ENCODE measurements around the gene RAD9A.

The RAD9A gene

DNA sequence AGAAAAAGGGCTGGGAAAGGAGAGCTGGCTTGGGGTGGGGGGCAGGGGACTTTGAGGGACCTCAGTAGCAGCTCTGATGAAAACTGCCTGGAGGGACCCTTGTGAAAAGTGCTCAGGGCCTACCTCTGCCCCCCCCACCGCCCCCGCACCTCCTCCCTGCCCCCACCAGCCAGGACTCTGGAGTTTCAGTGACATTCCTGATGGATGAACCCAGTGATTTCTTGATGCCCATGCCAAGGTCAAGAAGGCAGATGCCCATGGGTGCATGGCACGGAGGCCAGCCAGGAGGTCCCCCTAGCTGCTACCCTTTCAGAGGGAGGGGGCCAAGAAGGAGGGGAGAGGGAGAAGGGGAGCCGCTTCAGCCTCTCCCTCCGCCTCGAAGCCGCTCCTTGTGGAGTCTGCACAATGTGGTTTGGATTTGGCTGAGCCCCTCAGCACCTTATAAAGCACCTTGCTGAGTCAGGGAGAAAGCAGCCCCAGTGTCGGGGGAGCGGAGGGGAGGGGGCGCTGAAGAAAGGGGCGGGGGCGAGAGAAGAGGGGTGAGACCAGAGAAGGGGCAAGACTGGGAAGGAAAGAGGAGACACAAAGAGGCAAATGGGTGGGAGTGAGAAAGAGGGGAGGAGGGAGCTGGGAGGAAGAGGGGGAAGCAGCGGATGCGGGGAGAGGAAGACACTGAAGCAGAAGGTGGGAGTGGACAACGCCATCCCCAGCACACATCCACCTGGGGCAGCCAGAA, 16.3 kb upstream of the RAD9A start:
- no peak for DNase-seq

DNA sequence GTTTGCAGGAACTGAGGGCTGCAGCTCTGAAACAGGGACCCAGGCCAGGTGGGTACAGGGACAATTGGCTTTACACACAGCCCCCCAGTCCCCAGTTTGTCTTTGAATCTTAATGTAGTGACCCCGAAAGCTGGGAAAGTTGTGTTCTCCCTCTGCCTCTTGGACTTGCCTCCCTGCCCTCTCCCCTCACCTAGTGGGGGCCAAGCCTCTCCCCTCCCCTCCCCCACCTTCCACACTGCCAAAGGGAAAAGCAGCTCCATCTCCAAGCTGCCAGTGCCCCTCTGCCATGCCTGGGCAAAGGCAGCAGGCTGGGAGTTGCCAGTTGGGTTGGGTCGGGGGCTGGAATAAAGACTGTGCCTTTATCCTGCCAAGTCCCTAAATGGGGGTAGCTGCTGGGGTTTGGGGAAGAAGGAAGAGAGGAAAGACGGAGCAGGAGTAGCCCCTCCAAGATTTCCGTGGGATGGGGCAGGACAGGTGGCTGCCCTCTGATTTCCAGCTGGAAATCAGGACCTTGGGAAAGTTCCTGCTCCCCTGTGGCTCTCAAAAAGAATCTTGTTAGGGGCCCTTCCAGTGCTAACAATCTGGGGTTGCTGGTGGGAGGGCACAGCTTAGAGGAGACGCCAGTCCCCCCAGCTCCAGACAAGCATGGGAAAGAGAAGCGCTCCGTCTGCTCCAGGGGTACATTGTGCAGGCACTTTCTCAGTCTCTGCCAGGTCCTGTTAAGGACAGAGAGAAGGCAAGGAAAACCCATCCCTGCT, 15.5 kb upstream of the RAD9A start:
- DNase-seq: no peak

DNA sequence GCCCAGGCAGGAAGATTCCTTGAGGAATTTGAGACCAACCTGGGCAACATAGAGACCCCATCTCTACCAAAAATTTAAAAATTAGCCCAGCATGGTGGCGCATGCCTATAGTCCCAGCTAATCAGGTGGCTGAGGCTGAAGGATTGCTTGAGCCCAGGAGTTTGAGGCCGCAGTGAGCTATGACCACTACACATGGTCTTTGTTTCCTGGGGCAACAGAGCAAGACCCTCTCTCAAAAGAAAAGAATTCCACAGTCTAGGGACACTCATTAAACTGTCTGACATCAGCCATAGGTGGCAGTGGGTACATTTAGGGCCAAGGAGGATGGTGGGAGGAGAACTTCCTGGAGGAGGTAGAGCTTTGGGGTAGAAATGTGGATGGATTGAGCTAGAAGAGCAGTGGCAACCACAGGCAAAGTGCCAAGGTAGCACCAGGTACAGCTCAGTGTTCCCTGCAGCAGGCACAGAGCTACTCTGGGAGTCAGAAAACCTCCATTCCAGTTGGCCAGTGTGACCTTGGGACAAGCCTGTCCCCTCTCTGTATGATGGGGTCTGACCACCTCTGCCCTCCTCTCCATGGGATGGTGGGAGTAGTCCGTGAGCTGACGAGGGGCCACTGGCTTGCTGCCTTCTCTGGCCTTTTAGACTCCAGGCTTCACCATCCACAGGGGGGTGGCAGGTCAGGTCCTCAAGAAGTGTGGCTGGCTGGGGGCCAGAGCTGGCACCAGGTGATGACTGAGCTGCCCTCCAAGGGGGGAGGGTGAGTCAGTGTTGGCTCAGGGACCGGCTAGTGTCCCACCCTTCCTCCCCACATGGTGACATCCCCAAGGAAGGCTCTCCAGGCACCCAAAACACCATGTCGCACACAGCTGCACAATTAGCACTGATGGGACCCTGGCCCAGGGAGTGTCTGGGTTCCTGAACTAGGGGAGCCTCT, 14.6 kb upstream of the RAD9A start:
- DNase-seq: no peak

DNA sequence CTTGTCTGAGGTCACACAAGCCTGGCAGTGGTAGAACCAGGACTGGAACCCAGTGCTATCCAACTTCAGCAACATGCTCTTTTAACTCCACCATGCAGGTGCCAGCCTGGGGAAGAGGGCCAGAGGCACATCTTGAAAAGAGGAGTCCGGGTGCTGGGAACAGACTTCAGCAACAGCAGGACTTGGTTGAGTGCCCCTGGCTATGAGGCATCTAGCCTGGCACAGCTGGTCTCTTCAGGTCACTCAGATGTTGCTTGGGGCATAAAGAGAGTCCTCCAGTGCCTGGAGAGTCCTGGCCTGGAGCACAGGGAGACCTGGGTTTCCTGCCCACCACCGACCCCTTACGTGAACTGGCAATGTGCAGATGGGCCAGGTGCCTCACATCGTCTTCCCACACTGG, 13.2 kb upstream of the RAD9A start:
- no peak for DNase-seq

DNA sequence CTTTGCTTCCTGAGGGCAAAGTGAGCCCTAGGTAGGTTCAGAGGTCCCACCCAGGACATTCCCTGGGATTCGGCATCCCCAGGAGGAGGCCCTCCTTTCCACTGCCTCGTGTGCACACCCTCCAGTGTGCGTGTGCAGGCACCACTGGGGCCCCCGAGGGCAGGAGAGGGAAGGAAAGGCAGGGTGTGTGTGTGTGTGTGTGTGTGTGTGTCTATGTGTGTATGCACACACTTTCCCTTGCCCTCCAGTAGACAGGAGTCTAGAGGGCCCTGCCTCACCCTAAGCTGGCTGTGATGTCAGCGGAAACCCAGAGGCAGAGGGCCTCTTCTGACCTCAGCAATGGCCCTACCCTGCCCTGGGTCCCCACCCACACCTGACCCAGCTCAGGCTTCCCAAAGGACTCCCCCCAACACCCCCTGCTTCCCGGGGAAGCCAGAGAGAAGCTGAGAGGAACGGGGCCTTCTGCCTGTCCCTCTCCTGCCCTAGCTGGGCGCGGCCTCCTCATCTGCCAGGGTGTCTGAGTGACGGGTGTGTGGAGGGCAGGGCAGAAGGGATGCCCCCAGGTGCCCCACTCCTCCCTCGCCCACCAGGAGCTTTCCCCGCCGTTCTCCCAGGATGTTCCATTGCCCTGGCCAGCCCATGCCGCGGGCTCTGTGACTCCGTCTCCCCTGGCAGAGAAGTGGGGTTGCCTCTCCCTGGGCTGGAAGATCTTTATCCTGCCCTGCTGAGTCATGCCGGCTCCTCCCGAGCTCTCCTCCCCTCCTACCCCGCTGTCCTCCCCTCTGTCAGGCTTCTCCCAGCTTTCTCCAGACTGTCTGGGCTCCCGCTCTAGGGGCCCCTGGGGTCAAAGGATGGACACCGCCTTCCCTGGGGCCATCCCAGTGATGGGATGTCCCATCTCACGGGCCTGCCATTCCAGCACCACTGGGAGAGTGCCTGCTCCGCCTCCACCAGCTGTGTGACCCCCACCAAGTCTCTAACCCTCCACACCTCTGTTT, 12.4 kb upstream of the RAD9A start:
- no peak for DNase-seq

DNA sequence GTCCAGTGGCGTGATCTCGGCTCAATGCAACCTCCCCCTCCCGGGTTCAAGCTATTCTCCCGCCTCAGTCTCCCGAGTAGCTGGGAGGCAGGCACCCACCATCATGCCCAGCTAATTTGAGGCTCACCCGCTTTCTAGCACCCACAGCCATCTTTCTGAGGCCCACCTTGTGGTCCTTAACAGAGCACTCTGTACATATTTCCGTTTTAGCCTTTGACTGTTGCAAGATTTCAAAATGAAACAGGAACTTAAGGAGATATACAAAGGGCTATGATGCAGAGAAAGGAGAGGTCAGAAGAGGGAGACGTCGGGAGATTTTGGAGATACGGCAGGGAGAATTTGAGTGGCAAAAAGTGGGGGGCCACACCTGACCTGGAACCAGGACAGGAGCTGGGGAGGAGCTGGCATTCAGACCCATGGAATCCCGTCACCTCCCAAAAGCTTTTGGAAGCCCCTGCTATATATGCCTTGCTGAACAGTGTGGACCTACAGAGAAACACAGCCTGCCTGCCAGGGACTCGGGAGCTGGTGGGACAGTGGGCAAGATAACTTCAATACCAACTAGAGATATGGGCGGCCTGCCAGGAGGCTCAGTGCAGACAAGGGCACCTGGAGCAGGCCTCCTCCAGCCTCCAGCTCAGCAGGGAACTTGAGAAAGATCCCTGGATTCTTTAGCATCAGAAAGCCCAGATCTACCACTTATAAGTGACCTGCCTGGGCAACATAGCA, 10.4 kb upstream of the RAD9A start:
- no peak for DNase-seq

DNA sequence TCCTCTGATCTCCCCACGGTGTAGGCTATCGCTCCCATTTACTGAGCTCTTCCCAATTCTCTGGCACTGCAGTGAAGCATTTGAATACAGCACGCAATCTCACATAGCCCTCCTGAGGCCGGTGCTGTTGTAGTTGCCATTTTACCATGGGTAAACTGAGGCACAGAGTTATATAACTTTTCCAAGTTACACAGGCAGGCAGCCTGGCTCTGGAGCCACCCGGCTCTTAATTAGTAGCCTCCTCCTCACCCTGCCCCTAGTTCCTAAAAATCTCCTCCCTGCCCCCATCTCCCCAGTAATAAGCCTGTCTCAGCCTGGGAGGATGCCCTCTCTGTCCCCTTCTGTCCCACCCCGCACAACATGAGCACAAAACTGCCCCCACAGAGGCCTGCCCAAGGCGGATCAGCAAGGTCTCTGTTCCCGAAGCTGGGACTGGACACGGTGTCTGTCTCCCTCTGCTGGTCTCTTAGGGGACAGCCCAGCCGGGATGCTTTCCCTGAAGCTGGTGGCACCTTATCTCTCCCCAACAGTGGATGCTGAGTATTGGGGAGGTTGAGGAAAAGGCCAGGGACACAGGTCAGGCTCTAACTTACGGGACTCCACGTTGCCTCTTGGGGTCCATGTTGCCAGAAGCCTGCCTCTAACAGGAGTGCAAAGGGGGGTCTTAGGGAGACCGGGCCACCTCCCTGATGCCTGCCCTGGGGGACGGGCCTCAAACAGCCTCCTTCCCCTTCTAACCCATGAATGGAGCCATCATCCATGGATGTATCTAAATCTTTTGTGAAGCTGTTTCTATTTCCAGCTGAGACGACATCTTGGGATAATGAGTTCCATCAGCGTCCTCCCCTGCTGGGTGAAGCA, 9.3 kb upstream of the RAD9A start:
- DNase-seq: peak; percentile 83

DNA sequence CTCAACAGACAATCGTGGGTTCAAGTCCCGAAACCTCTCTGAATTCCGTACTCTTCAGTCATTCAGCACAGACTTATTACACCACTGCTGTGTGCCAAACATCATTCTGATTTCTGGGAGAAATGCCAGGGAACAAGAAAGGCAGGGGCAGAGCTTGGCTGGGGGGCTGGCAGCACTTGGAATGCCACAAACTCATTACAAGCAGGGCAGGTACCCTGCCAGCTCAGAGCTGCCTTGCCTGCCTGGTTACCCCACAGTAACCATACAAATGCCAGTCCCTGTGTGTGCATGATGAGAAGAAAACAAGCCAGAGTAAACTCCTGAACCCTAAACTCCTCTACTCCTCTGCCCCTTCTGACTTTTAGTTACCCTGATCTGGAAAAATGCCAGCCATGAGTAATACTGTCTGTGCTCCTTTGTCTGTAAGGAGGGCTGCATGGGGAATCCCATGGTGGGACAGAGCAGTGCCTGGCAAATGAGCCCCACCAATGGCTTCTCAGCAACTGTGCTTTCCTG, 6.9 kb upstream of the RAD9A start:
- DNase-seq: no peak

DNA sequence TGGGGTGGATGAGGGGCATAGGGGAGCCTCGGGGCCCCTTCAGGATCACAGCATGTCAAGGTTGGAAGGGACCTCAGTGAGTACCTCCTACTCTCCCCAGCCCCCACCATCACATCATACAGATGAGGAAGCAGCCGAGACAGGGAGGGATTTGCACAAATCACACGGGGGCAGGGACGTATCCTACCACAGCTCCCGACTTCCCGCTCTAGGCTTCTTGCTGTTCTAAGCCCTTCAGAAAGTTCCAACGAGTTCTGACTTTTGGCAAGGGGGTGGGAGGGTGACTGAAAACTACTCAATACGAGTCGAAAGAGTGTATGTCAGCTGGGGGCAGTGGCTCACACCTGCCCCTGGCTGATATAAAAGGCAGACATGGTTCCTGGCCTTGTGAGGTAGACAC, 4.7 kb upstream of the RAD9A start:
- no peak for DNase-seq

DNA sequence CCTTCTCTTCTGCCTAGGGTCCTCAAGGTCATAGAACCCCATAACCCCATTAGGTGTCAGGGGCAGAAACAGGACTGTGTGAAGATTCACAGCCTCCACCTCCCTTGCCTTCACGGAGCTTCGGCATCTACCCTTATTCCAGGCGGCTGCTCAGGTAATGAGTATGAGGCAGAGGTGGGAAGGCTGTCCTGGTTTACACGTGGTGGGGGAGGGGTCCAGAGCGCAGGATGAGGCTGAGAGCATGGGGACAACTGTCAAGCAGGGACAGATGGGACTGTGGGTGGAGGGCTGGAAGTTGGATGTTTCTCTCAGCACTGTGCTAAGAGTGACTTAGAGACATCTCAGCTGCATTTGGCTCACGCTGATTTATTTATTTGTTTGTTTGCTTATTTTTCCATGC, 4.3 kb upstream of the RAD9A start:
- DNase-seq: no peak

DNA sequence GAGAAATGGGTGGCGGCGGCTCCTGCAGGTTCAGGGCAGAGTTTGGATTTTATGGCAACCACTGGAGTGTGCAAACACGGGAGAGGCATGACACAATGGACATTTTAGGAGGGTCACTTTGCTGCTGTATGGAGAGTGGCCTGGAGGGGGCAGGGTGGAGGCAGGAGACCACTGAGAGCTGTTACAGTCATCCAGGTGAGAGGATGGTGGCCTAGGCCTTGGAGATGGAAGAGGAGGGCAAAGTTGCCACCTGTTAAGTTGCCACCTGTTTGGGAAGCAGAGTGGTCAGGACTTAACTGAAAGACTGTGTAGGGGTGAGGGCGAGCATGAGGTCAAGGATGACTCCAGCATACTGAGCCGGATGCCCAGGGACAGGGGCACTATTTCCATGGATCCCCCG, 2.3 kb upstream of the RAD9A start:
- peak; percentile 59 for DNase-seq

DNA sequence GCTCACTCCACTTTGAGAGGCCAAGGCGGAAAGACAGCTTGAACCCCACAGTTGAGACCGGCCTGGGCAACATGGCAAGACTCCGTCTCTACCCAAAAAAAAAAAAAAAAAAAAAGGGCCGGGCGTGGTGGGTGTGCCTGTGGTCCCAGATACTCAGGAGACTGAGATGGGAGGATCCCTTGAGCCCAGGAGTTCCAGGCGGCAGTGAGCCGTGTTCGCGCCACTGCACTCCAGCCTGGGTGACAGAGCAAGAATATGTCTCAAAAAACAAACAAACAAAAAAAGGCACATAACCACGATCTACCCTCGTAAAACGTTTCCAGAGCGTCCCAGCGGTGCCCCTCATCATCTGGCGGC, 861 bp upstream of the RAD9A start:
- no peak for DNase-seq

DNA sequence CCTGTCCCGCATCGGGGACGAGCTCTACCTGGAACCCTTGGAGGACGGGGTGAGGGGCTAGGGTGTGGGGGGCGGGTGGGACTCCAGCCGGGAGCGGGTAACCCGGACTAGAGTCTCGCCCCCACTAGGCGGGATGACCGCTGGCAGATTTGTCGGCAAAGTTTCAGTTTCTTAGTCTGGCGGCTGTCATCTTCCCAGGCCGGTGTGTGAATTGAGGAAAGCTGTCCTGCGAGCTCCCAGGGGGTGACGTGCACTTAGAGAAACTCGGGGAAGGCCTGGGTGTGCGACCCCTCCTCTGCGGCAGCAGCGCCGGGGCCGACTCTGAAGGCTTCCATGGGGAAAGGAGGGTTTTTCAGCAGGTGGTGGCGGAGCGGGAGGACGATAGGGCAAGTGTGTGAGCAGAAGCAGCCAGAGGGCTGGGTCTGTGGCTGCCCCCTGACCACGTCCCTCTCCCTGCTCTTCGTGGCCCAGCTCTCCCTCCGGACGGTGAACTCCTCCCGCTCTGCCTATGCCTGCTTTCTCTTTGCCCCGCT, 463 bp downstream of the RAD9A start:
- DNase-seq: no peak

DNA sequence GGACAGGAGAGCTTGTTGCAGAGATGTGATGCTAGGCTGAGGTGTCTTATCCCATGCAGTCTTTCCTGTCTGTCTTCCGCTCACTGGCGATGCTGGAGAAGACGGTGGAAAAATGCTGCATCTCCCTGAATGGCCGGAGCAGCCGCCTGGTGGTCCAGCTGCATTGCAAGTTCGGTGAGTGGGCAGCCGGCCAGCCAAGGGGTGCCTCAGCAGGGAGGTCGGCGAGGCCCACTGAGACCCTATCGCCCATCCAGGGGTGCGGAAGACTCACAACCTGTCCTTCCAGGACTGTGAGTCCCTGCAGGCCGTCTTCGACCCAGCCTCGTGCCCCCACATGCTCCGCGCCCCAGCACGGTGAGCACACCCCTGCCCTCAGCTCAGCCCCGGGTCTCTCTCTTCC, 1.7 kb downstream of the RAD9A start:
- DNase-seq: no peak

DNA sequence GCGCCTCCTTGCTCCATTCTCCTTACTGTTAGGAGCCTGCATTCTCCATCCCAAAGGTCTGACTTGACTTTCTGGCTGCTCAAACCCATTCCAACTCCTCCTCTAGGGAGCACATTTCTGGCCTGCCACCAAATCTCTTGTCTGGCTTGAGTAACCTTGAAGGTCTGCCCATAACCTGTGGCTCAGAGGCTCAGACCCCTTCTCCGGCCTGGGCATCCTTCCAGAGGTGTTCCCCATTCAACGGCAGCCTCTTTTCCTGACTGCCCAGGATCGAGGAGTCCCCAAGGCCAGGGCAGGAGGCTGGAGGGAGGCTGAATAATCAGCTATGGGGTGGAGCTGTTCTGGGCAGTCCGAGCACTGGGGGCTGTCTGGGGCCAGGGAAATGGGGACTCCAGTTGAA, 2.2 kb downstream of the RAD9A start:
- DNase-seq: no peak

DNA sequence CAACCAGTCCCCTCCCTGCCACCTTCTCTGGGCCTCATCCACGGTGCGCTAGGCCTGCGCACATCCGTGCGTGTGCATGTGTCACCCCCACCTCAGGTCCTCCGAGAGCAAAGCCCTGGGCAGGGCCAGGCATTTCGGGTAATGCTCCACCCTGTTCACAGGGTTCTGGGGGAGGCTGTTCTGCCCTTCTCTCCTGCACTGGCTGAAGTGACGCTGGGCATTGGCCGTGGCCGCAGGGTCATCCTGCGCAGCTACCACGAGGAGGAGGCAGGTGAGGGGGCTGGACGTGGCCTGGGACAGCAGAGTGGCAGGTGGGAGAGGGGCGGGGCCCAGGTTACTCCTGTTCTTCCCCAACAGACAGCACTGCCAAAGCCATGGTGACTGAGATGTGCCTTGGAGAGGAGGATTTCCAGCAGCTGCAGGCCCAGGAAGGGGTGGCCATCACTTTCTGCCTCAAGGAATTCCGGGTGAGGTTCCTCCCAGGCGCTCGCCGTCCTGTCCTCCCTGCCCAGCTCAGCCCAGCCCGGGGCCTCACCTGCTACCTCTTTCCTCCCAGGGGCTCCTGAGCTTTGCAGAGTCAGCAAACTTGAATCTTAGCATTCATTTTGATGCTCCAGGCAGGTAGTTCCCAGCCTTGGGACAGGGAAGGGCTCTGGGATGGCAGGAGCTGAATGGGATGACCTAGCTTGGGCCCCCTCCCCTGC, 3.9 kb downstream of the RAD9A start:
- no peak for DNase-seq

DNA sequence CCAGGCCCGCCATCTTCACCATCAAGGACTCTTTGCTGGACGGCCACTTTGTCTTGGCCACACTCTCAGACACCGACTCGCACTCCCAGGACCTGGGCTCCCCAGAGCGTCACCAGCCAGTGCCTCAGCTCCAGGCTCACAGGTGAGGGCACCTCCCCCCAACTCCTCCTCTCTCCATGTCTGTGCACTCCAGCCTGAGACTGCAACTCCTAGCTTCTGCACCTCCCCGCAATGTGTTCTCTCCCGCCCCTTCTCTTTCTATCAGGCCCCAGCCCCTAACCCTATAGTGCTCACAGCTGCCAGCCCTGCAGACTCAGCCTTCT, 4.4 kb downstream of the RAD9A start:
- no peak for DNase-seq

DNA sequence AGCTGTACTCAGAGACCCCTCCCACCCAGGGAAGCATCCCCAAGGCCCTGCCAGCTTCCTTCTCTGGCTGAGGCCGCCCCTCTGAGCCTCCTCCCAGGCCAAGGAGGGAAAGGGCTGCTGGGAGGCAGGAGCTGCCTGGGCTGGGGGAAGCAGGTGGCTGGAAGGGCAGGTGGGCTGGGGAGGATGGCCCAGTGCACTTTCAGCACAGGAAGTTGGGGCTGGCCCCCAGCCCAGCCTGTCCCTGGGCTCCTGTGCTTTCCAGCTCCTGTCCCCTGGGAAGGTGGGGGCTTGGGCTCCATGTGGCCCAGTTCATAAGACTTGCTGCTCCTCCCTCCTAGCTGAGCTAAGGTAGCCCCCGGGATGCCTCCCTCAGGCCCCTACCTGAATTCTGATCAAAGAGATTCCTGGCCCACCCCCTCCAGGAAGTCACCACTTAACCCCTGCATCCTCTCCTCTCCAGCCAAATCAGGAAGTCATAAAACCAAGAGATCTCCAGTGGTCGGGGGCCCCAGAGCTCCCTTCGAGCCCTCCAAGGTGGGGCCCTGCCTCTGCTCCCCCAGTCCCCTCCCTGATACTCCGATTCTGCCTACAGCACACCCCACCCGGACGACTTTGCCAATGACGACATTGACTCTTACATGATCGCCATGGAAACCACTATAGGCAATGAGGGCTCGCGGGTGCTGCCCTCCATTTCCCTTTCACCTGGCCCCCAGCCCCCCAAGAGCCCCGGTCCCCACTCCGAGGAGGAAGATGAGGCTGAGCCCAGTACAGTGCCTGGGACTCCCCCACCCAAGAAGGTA, 5.0 kb downstream of the RAD9A start:
- no peak for DNase-seq

DNA sequence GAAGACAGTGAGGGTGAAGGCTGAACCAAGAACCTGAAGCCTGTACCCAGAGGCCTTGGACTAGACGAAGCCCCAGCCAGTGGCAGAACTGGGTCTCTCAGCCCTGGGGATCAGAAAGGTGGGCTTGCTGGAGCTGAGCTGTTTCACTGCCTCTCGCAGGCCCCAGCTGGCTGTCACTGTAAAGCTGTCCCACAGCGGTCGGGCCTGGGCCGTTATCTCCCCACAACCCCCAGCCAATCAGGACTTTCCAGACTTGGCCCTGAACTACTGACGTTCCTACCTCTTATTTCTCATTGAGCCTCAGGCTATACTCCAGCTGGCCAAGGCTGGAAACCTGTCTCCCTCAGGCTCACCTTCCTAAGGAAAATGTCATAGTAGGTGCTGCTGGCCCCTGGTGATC, 5.8 kb downstream of the RAD9A start:
- no peak for DNase-seq

Data from activated CD4-positive, alpha-beta T cell treated with anti-CD3 and anti-CD28 coated beads, Interleukin-2, amount 50 U/mL, for 1 hour (primary cell).